A673 (cell line): ENCODE data around the gene LDLRAD3.

ENCODE experiments used
- CTCF ChIP-seq: fragments of 300-800, 200-600 bp; sonication (generic); conservative IDR thresholded peaks from 2 replicates; pipeline ENCODE4 v1.5.1; 2017; ENCODE audit warnings: low read depth, mild to moderate bottlenecking, antibody characterized with exemption, low read length, moderate library complexity, mixed read lengths
- EZH2 ChIP-seq: fragments of 200-600 bp; sonication (generic); IDR thresholded peaks from 2 replicates; pipeline ENCODE4 v1.6.1; 2017; ENCODE audit warnings: borderline replicate concordance, low read depth, mild to moderate bottlenecking, mixed read lengths, antibody characterized with exemption, low read length; ENCODE audit not compliant: poor library complexity, severe bottlenecking

GRCh38 chr11:35912883-35913624 is 30.8 kb upstream of the LDLRAD3 start:
- TF ChIP-seq CTCF (no peak), EZH2 (no peak)
